Prostate gland (tissue), 2 donors: ENCODE results near the gene ZC3HAV1L.

ENCODE experiments used
- CTCF ChIP-seq, 4 experiments: fragments of 200-600 bp in 2 of 4; fragments of 450-650 bp in 2 of 4; sonication (generic) in 2 of 4; IDR thresholded peaks; 1 replicate in 3 of 4; 2 replicates in 1 of 4; pipeline ENCODE4 v1.5.1; 2016 to 2019; ENCODE audit warnings: antibody characterized with exemption in 4 of 4, mild to moderate bottlenecking in 2 of 4, moderate library complexity in 2 of 4
- POLR2A ChIP-seq: fragments of 450-650 bp; IDR thresholded peaks from one replicate; pipeline ENCODE4 v1.6.1; 2016; ENCODE audit warnings: antibody characterized with exemption, mild to moderate bottlenecking
- POLR2AphosphoS5 ChIP-seq: sonication (generic); formaldehyde crosslinking; IDR thresholded peaks from one replicate; pipeline ENCODE4 v1.6.1; 2017; ENCODE audit warnings: antibody characterized with exemption

GRCh38 chr7:139065323-139065722 is 29.5 kb upstream of the ZC3HAV1L start:
- TF ChIP-seq POLR2A (no peak), CTCF (IDR thresholded peaks at IDR 0.05) (no peak), POLR2AphosphoS5 (no peak)
